HL-60/S4 (cell line): ENCODE results near the gene CTBP2.

ENCODE experiments used
- in situ Hi-C: fragments of 300-500 bp; cut with MboI; formaldehyde crosslinking; loops from 2 replicates; pipeline ENCODE4 v1.14.3; 2022; ENCODE audit warnings: low sequenced_read_pairs

CTBP2 gene

GRCh38 chr10:125144693-125145623 is 15.4 kb downstream of the CTBP2 start:
- in situ Hi-C loops: no loop called here

- in situ Hi-C loops: no loop called here
Measured at GRCh38 chr10:125144206-125144605, 16.2 kb downstream of the CTBP2 start.

- in situ Hi-C loops: no loop called here
Measured at GRCh38 chr10:125142946-125143345, 17.4 kb downstream of the CTBP2 start.

DNA sequence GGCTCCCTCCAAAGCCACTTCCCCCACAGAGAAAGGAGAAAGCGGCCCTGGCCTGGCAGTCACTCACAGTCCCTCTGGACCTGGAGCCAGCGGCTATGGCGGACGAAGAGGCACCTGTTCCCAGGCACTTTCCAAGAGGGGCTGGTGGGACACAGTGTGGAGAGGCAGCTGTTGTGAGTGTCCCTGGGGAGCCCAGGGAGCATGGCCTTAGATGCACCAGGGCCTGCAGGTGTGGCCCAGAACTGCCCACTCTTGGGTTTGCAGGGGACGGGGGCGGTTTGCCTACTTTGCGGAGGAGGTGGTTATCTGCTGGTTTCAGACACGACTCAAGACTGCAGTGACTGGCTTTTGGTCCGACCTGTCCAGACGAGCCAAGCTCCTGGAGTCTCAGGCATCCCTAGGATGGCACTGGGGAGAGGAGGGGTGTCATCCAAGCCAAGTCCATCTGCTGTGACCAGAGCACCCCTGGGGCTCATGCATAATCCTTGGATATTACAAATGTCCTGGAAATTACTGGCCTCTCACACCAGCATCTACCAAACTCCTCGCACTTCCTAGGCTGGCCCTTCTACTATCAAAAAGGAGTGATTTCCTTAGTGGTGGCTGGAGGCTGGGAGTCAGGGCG is 18.4 kb downstream of the CTBP2 start:
- in situ Hi-C loops: no loop called here

- in situ Hi-C loops: no loop called here
Measured at GRCh38 chr10:125141150-125141859, 19.1 kb downstream of the CTBP2 start.

GRCh38 chr10:125140151-125140550 is 20.2 kb downstream of the CTBP2 start:
- in situ Hi-C loops: no loop called here

- in situ Hi-C loops: no loop called here
Measured at GRCh38 chr10:125137601-125138438, 22.5 kb downstream of the CTBP2 start.

- in situ Hi-C loops: no loop called here
Measured at GRCh38 chr10:125136087-125136486, 24.3 kb downstream of the CTBP2 start.

DNA sequence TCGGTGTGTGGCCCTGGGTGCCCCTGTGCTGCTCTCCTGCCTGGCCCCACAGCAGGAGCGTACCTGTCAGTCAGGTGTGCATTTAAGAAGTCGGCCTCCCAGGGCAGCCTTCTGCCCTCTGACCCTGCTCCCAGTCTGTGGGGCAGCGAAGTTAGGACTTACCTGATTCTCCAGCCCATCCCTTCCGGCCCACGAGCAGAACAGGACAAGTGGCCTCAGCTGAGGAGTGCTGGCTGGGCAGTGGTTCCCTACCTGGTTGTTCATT is 24.7 kb downstream of the CTBP2 start:
- in situ Hi-C loops: no loop called here

GRCh38 chr10:125134916-125135770 is 25.2 kb downstream of the CTBP2 start:
- in situ Hi-C loops: no loop called here

DNA sequence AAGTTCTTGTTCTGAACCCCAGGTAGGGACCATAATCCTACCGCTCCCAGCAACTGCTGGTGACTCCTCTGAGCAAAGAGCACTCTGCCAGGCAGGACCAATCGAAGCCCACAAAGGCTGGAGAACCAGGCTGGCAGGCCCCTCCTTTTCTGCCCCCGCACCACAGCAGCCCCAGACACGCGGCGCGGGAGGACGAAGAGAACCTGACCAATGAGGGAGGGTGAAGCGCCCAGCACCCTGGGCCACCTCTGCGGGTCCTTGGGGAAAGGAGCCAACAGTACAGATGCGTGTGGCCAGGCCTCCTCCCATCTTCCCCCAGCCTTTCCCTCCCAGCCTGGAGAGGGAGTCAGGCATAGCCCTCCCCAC is 25.9 kb downstream of the CTBP2 start:
- in situ Hi-C loops: no loop called here

- in situ Hi-C loops: no loop called here
Measured at GRCh38 chr10:125133696-125134482, 26.5 kb downstream of the CTBP2 start.

GRCh38 chr10:125132344-125132743 is 28.0 kb downstream of the CTBP2 start:
- in situ Hi-C loops: no loop called here

DNA sequence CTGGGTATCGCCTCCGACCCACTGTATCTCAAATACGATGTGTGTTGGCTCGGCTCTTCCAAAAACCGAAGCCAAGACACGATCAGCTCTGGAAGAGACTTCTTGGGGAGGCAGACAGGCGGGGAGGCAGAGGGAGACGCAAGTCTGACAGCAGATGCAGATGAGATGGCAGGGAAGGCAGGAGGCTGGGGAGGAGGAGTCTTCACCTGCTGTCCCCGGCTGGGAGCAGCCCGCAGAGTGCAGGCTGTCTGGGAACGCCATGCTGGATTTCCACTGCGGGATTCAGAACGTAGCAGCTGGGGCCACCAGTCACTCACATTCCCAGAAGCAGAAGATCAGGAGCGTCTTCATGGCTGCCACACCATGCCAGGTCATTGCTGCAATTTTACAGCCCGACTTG is 29.4 kb downstream of the CTBP2 start:
- in situ Hi-C loops: no loop called here

DNA sequence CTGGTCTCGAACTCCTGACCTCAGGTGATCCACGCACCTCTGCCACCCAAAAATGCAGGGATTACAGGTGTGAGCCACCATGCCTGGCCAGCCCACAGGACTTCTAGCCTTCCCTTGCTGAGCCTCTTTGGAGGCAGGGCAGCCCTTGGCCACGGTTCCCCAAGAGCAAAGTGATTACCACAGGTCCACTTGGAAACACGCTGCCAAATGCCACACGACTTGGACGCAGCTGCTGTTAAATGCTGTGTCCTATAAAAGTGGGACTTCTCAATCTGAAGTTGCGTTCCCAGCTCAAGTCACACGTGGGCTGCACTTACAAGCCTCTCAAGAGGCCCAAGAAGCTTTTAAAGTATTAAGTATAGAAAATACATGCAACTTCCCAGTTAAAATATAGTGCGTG is 30.1 kb downstream of the CTBP2 start:
- in situ Hi-C loops: no loop called here

GRCh38 chr10:125129076-125129458 is 31.3 kb downstream of the CTBP2 start:
- in situ Hi-C loops: no loop called here

DNA sequence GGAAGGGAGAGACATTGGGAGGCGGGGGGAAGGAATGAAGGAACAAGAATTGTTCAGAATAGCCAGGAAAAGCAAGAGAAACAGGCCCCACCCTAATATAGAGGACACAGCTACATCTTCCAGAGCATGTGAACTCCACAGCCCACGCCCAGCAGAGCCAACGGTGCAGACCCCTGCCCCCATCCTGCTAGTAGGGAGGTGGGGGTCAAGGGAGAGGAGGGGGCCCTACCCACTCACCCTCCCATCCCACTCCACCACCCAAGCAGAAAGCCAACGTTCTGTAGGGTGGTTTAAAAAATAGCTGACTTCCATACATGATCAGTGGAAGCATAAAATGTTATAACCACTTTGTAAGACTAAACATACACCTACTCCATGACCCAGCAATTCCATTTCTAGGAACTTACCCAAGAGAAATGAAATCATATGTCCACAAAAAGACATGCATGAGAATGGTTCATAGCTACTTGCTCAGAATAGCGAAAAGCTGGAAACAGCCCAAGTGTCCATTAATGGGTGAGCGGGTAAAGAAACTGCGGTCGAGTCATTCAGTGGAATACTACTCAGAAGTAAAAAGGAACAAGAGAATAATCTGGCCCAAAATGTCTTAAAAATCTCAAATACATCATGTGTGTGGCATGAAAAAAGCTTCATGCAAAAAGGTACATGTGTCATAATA is 31.8 kb downstream of the CTBP2 start:
- in situ Hi-C loops: no loop called here

DNA sequence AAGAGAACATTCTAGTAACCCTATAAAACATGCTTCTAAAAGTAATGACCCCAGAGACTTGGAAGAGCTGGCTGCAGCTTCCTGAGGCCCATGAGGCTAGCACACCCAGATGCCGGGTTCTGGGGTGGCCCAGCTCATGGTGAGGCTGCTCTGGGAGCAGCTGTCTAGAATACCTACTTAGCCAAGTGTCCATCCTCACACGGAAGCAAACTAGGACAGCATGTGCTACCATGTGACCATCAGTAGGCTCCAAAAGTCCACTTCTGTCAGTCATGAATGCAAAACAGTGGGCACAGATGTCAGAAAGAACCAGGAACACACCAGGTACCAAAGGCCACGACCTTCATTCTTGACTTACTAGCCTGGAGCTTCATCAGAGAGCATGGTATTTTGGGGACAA is 32.4 kb downstream of the CTBP2 start:
- in situ Hi-C loops: no loop called here

GRCh38 chr10:125127110-125127509 is 33.3 kb downstream of the CTBP2 start:
- in situ Hi-C loops: no loop called here
